GM23338 (cell line): ENCODE measurements around the gene PCGF6. TPM values are rescaled to one million over a fixed set of nuclear protein-coding genes. Genes with fewer than 3 reads are reported as not detected.

ENCODE experiments used
- ATAC-seq: fragments of 200-7000 bp; cut with Tn5 transposase; 3 replicates; pipeline ENCODE4 v1.9.1; 2020
- DNase-seq: peaks from one replicate; pipeline ENCODE4 v3.0.0-alpha.2; 2015; ENCODE audit warnings: low spot score
- H2AFZ ChIP-seq: fragments of 200-600 bp; sonication (generic); 2 replicates; pipeline ENCODE4 v1.8.0; 2016; ENCODE audit warnings: antibody characterized with exemption, mild to moderate bottlenecking, moderate library complexity
- H3F3A ChIP-seq: fragments of 200-600 bp; sonication (generic); replicated peaks from 2 replicates; pipeline ENCODE4 v1.8.0; 2017; ENCODE audit warnings: antibody characterized with exemption, mixed run types, low read depth
- H3K27ac ChIP-seq: fragments of 200-600 bp; sonication (generic); 2 replicates; pipeline ENCODE4 v1.6.1; 2016; ENCODE audit warnings: low read depth
- H3K27me3 ChIP-seq: fragments of 200-600 bp; sonication (generic); 2 replicates; pipeline ENCODE4 v1.8.0; 2016; ENCODE audit warnings: mild to moderate bottlenecking, mixed run types, moderate library complexity; ENCODE audit not compliant: insufficient read depth
- H3K36me3 ChIP-seq: fragments of 200-600 bp; sonication (generic); 2 replicates; pipeline ENCODE4 v1.8.0; 2016; ENCODE audit warnings: mild to moderate bottlenecking; ENCODE audit not compliant: insufficient read depth
- H3K4me1 ChIP-seq: fragments of 200-600 bp; sonication (generic); 2 replicates; pipeline ENCODE4 v1.8.0; 2016; ENCODE audit warnings: mild to moderate bottlenecking, moderate library complexity; ENCODE audit not compliant: insufficient read depth
- H3K4me2 ChIP-seq: fragments of 200-600 bp; sonication (generic); 2 replicates; pipeline ENCODE4 v1.7.1; 2017; ENCODE audit warnings: mixed run types
- H3K4me3 ChIP-seq: fragments of 200-600 bp; sonication (generic); 2 replicates; pipeline ENCODE4 v1.6.1; 2016; ENCODE audit warnings: mixed run types
- H3K79me2 ChIP-seq: fragments of 200-600 bp; sonication (generic); replicated peaks from 2 replicates; pipeline ENCODE4 v1.8.0; 2017; ENCODE audit warnings: mild to moderate bottlenecking; ENCODE audit not compliant: insufficient read depth
- H3K9me2 ChIP-seq: fragments of 200-600 bp; sonication (generic); 2 replicates; pipeline ENCODE4 v1.8.0; 2017; ENCODE audit not compliant: insufficient read depth
- H4K20me1 ChIP-seq: fragments of 200-600 bp; sonication (generic); replicated peaks from 2 replicates; pipeline ENCODE4 v1.8.0; 2017; ENCODE audit warnings: mild to moderate bottlenecking; ENCODE audit not compliant: insufficient read depth
- H3K27ac Mint-ChIP-seq: 2 replicates; pipeline ENCODE4 v1.8.0; 2020; ENCODE audit warnings: inconsistent platforms, mild to moderate bottlenecking, moderate library complexity, mixed read lengths
- H3K27me3 Mint-ChIP-seq: 3 replicates; pipeline ENCODE4 v1.8.0; 2022; ENCODE audit warnings: low read depth, mild to moderate bottlenecking, moderate library complexity, mixed read lengths, inconsistent platforms; ENCODE audit not compliant: insufficient read depth, poor library complexity
- H3K36me3 Mint-ChIP-seq: 3 replicates; pipeline ENCODE4 v1.8.0; 2021; ENCODE audit warnings: low read depth, mild to moderate bottlenecking, inconsistent platforms, moderate library complexity, mixed read lengths
- H3K4me1 Mint-ChIP-seq: 3 replicates; pipeline ENCODE4 v1.8.0; 2020; ENCODE audit warnings: mild to moderate bottlenecking, inconsistent platforms, mixed read lengths
- H3K4me3 Mint-ChIP-seq: 3 replicates; pipeline ENCODE4 v1.8.0; 2021; ENCODE audit warnings: moderate library complexity, mild to moderate bottlenecking, inconsistent platforms, mixed read lengths
- H3K9me3 Mint-ChIP-seq: 3 replicates; pipeline ENCODE4 v1.8.0; 2020; ENCODE audit warnings: moderate library complexity, mild to moderate bottlenecking, inconsistent platforms, mixed read lengths
- CREB1 ChIP-seq: fragments of 250-450 bp; sonication (Bioruptor Pico); IDR thresholded peaks from 2 replicates; pipeline ENCODE4 v1.5.0; 2020; ENCODE audit warnings: low read depth, mild to moderate bottlenecking, moderate library complexity
- CTCF ChIP-seq, 2 experiments: fragments of 200-600 bp in 1 of 2; sonication (generic) in 1 of 2; conservative IDR thresholded peaks; 2 replicates each; pipeline versions ENCODE4 v1.5.1 to v1.6.1; 2016 to 2017; ENCODE audit warnings: antibody characterized with exemption in 2 of 2, low read depth in 2 of 2, mild to moderate bottlenecking in 2 of 2, moderate library complexity in 1 of 2
- ETS1 ChIP-seq: IDR thresholded peaks from 2 replicates; pipeline ENCODE4 v1.6.1; 2016; ENCODE audit warnings: antibody characterized with exemption
- EZH2phosphoT487 ChIP-seq: fragments of 200-600 bp; sonication (generic); IDR thresholded peaks from one replicate; pipeline ENCODE4 v1.8.1; 2018; ENCODE audit warnings: antibody characterized with exemption; ENCODE audit not compliant: unreplicated experiment
- JUNB ChIP-seq: IDR thresholded peaks from one replicate; pipeline ENCODE4 v1.6.1; 2016; ENCODE audit warnings: antibody characterized with exemption; ENCODE audit not compliant: unreplicated experiment
- NANOG ChIP-seq: IDR thresholded peaks from 2 replicates; pipeline ENCODE4 v1.6.1; 2016; ENCODE audit warnings: antibody characterized with exemption, borderline replicate concordance
- REST ChIP-seq: IDR thresholded peaks from one replicate; pipeline ENCODE4 v1.6.1; 2018; ENCODE audit warnings: antibody characterized with exemption; ENCODE audit not compliant: unreplicated experiment
- STAT1 ChIP-seq: IDR thresholded peaks from one replicate; pipeline ENCODE4 v1.6.1; 2016; ENCODE audit warnings: antibody characterized with exemption; ENCODE audit not compliant: unreplicated experiment
- ZNF114 ChIP-seq: fragments of 250-450 bp; sonication (Bioruptor Pico); IDR thresholded peaks from 2 replicates; pipeline ENCODE4 v1.5.0; 2020; ENCODE audit warnings: mild to moderate bottlenecking, moderate library complexity
- ZNF331 ChIP-seq: fragments of 250-450 bp; sonication (Bioruptor Pico); IDR thresholded peaks from 2 replicates; pipeline ENCODE4 v1.5.0; 2020; ENCODE audit warnings: low read depth, mild to moderate bottlenecking, moderate library complexity
- polyA plus RNA-seq: library from polyadenylated mRNA; unstranded; fragments of >200 nt; fragmentation: Nextera tagmentation; extraction: Ambion mirVana; gene quantifications from 2 replicates; pipeline ENCODE4 v1.2.1, GENCODE V29; 2016
- total RNA-seq: library from RNA; depleted of rRNA; stranded (reverse); fragments of >200 nt; shearing (Covaris generic); gene quantifications from 2 replicates; pipeline ENCODE4 v1.2.3, GENCODE V29; 2014

PCGF6 gene
- total and polyA plus RNA-seq, 2 experiments from 2014 or later = 14.0 to 22.3 TPM

- peaks cover 58% of the 10 kb centered on the region for H3K36me3 Mint-ChIP-seq
- ATAC-seq = no peak
- H3K36me3 ChIP-seq = peaks cover 12% of the 10 kb centered on the region
- H4K20me1 ChIP-seq = 0 out of 2 replicates have a peak, but pooled peaks cover 2% of the 10 kb centered on the region
- no peak overlapping the region for H3K27ac Mint-ChIP-seq
- no peak overlapping the region for H3K4me2 ChIP-seq
- H3K4me3 ChIP-seq = no peak overlapping the region
- no peaks in the 10 kb centered on the region for H3K9me3 Mint-ChIP-seq
- H3K4me1 ChIP-seq = no peaks in the 10 kb centered on the region
- peak overlapping the region; percentile 27; the same call in 1 of the 2 replicates for H3K27ac ChIP-seq
- no peaks in the 10 kb centered on the region for H3K79me2 ChIP-seq
- no peaks in the 10 kb centered on the region for H3K27me3 ChIP-seq
- H2AFZ ChIP-seq = no peak overlapping the region
- H3K4me3 Mint-ChIP-seq = no peak overlapping the region
- H3F3A ChIP-seq = no peaks in the 10 kb centered on the region
- no peak for DNase-seq
- no peaks in the 10 kb centered on the region for H3K9me2 ChIP-seq
- no peaks in the 10 kb centered on the region for H3K4me1 Mint-ChIP-seq
- TF ChIP-seq CREB1 (CRISPR knock-in tag) = no peak
- TF ChIP-seq NANOG = no peak
- TF ChIP-seq STAT1 = no peak
- no peak for TF ChIP-seq CTCF (conservative IDR thresholded peaks at IDR 0.05; ENCODE audit: low read depth in 2 of 2)
- TF ChIP-seq ETS1 = no peak
- TF ChIP-seq ZNF331 (CRISPR knock-in tag) = no peak
- TF ChIP-seq REST = no peak
- no peak for TF ChIP-seq EZH2phosphoT487
- no peak for TF ChIP-seq JUNB
- no peak for TF ChIP-seq ZNF114
- peaks cover 1% of the 10 kb centered on the region for H3K27me3 Mint-ChIP-seq
These were observed 23.0 kb downstream of the PCGF6 start for GRCh38 chr10:103327906-103328305.

- Mint-ChIP-seq H3K9me3 (no peaks in the 10 kb centered on the region), H3K36me3 (peaks cover 45% of the 10 kb centered on the region), H3K4me1 (no peaks in the 10 kb centered on the region), H3K27ac (no peak overlapping the region), H3K4me3 (no peak overlapping the region), H3K27me3 (no peaks in the 10 kb centered on the region)
- Histone ChIP-seq H3K4me1 (no peaks in the 10 kb centered on the region), H3K79me2 (no peaks in the 10 kb centered on the region), H3F3A (0 out of 2 replicates have a peak, but pooled peaks cover 3% of the 10 kb centered on the region), H3K4me2 (no peak overlapping the region), H3K4me3 (no peak overlapping the region), H3K9me2 (no peaks in the 10 kb centered on the region), H2AFZ (no peak overlapping the region), H4K20me1 (no peaks in the 10 kb centered on the region; the same call in 1 of the 2 replicates), H3K27ac (no peak overlapping the region), H3K27me3 (no peaks in the 10 kb centered on the region), H3K36me3 (peaks cover 25% of the 10 kb centered on the region)
- ATAC-seq = no peak
- no peak for TF ChIP-seq ZNF114
- no peak for DNase-seq
These were observed 34.9 kb downstream of the PCGF6 start for GRCh38 chr10:103316087-103316486.
